Raji (cell line): ENCODE results near the gene TOB1.

Experiments
- POLR2A ChIP-seq: IDR thresholded peaks from 2 replicates; pipeline ENCODE4 v1.6.1; 2011; ENCODE audit warnings: low read depth, low read length, control low read depth; ENCODE audit not compliant: insufficient read depth

TOB1 gene

GRCh38 chr17:50818921-50819657 lies 47.1 kb downstream of the TOB1 start:
- no peak for TF ChIP-seq POLR2A

- no peak for TF ChIP-seq POLR2A
Measured at GRCh38 chr17:50818261-50818660, 47.9 kb downstream of the TOB1 start.

- TF ChIP-seq POLR2A: no peak
Measured at GRCh38 chr17:50817838-50818237, 48.3 kb downstream of the TOB1 start.

- TF ChIP-seq POLR2A: no peak
Measured at GRCh38 chr17:50816771-50817751, 49.1 kb downstream of the TOB1 start.

- no peak for TF ChIP-seq POLR2A
Measured at GRCh38 chr17:50816271-50816670, 49.9 kb downstream of the TOB1 start.

- no peak for TF ChIP-seq POLR2A
Measured at GRCh38 chr17:50815400-50815799, 50.8 kb downstream of the TOB1 start.

GRCh38 chr17:50813583-50813982 lies 52.6 kb downstream of the TOB1 start:
- no peak for TF ChIP-seq POLR2A
